Dendritic cell treated with granulocyte-macrophage colony-stimulating factor and Interleukin-4, amounts not matched to agents 40 ng/mL and 50 ng/mL, for 4 days (primary cell): ENCODE data around the gene ALPP.
"Not testable (repeated sequence)": the region's sequence is repeated elsewhere in the genome, so short reads cannot be mapped to it uniquely, and the experiment has no call there.

Experiments
- H3K27ac Mint-ChIP-seq: one replicate; pipeline ENCODE4 v1.8.0; 2022; ENCODE audit warnings: mild to moderate bottlenecking, mixed read lengths
- H3K27me3 Mint-ChIP-seq: one replicate; pipeline ENCODE4 v1.8.0; 2022; ENCODE audit warnings: mild to moderate bottlenecking, mixed read lengths
- H3K36me3 Mint-ChIP-seq: one replicate; pipeline ENCODE4 v1.8.0; 2022; ENCODE audit warnings: low read depth, mixed read lengths
- H3K4me1 Mint-ChIP-seq: one replicate; pipeline ENCODE4 v1.8.0; 2022; ENCODE audit warnings: low read depth, mixed read lengths
- H3K4me3 Mint-ChIP-seq: one replicate; pipeline ENCODE4 v1.8.0; 2022; ENCODE audit warnings: mild to moderate bottlenecking, moderate library complexity, mixed read lengths
- H3K9me3 Mint-ChIP-seq: one replicate; pipeline ENCODE4 v1.8.0; 2022; ENCODE audit warnings: mixed read lengths
- intact Hi-C: fragments of 100-400 bp; cut with micrococcal nuclease; formaldehyde crosslinking; loops from one replicate; pipeline ENCODE4 v1.15.0; 2022

The ALPP gene

DNA sequence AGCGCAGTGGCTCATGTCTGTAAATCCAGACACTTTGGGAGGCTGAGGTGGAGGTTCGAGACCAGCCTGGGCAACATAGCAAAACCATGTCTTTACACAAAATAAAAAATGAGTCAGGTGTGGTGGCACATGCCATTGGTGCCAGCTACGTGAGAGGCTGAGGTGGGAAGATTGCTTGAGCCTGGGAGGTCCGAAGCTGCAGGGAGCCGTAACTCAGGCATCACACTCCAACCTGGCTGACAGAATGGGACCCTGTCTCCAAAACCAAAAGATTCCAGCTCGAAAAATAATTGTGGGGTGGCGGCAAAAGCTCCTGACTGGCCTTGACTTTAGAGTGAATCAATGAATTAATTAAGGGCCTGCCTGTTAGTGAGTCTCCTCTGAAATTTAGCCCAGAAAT, 1.2 kb upstream of the ALPP start:
- Mint-ChIP-seq H3K9me3 (no peaks in the 10 kb centered on the region), H3K4me3 (no peak overlapping the region), H3K27ac (no peak overlapping the region), H3K4me1 (no peaks in the 10 kb centered on the region), H3K36me3 (no peaks in the 10 kb centered on the region), H3K27me3 (peaks cover 18% of the 10 kb centered on the region)
- intact Hi-C loops = no loop called here

DNA sequence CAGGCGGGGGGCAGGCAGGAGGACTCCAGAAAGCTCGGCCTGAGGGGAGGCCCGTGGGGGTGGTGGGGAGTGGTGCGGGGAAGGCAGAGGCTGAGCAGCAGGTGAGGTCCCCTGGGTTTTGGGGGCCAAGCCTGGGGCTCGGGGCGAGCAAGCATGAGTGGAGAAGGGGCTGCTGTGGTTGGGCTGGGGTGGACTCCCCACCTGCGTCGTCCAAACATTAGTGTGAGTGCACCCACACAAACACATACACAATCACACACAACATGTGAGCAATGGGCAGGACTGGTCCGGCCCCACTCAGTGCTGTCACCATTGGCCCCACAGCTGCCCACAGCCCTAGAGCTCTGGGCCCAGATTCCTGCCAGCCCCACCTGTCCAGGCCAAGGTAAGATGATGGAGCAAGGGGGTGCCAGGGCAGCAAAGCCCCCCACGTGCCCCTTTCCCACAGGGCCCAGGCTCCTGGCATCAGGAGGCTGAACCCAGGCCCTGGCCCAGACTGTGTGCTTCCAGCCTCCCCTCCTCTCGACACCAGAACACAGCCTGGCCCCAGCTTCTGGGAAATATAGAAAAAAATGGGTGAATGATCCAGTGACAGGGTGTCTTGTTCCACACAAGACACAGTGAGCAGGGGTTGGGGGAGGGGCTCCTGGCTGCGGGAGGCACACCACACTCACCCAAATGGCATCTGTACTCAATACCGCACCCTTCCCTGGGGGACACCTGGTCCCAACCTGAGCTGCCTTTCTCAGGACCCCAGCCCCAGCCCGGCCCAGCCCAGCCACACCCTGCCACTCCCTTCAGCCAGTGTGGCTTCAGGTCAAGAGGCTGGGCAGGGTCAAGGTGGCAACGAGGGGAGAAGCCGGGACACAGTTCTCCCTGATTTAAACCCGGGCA, 463 bp upstream of the ALPP start:
- Mint-ChIP-seq H3K4me3 (no peak overlapping the region), H3K27me3 (peaks cover 24% of the 10 kb centered on the region), H3K27ac (no peak overlapping the region), H3K36me3 (no peaks in the 10 kb centered on the region), H3K4me1 (no peaks in the 10 kb centered on the region), H3K9me3 (no peaks in the 10 kb centered on the region)
- intact Hi-C loops = no loop called here

DNA sequence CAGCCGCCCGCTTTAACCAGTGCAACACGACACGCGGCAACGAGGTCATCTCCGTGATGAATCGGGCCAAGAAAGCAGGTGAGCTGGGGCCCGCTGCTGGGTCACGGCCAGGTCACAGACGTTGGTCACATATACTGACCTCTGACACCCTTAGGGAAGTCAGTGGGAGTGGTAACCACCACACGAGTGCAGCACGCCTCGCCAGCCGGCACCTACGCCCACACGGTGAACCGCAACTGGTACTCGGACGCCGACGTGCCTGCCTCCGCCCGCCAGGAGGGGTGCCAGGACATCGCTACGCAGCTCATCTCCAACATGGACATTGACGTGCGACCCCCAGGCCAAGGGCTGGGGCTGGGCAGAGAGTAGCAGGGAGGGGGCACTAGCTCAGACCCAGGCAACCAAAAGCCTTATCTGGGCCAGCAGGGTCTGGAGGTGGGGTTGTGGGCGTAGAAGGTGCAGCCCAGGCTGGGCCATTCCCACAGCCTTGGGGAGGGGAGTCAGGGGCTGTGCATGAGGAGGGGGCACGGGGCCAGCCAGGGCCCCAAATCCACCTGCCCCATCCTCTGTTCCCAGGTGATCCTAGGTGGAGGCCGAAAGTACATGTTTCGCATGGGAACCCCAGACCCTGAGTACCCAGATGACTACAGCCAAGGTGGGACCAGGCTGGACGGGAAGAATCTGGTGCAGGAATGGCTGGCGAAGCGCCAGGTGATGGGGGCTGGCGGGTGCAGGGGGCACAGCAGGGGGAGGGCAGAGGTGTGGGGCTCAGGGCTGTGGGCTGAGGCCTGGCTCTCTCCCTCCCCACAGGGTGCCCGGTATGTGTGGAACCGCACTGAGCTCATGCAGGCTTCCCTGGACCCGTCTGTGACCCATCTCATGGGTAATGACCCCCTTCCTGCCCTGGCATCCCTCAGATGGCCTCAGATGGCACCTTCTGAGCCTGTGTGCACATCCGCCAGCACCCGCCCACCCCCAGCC, 1.3 kb downstream of the ALPP start:
- H3K4me1 Mint-ChIP-seq, H3K36me3 Mint-ChIP-seq, H3K9me3 Mint-ChIP-seq, H3K27ac Mint-ChIP-seq, intact Hi-C loops, H3K4me3 Mint-ChIP-seq: not testable (repeated sequence)
- H3K27me3 Mint-ChIP-seq = peaks cover 31% of the 10 kb centered on the region

DNA sequence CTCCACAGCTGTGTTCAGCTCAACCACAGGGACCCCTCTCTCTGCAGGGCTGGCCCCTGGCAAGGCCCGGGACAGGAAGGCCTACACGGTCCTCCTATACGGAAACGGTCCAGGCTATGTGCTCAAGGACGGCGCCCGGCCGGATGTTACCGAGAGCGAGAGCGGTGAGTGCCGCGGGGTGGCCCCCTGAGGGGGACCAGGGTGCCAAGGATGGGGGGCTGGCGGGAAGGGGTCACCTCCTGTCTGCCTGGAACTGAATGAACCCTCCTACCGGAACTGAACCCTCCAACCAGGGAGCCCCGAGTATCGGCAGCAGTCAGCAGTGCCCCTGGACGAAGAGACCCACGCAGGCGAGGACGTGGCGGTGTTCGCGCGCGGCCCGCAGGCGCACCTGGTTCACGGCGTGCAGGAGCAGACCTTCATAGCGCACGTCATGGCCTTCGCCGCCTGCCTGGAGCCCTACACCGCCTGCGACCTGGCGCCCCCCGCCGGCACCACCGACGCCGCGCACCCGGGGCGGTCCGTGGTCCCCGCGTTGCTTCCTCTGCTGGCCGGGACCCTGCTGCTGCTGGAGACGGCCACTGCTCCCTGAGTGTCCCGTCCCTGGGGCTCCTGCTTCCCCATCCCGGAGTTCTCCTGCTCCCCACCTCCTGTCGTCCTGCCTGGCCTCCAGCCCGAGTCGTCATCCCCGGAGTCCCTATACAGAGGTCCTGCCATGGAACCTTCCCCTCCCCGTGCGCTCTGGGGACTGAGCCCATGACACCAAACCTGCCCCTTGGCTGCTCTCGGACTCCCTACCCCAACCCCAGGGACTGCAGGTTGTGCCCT, 2.9 kb downstream of the ALPP start:
- intact Hi-C loops, H3K4me3 Mint-ChIP-seq, H3K27ac Mint-ChIP-seq, H3K4me1 Mint-ChIP-seq, H3K9me3 Mint-ChIP-seq, H3K36me3 Mint-ChIP-seq: not testable (repeated sequence)
- peaks cover 40% of the 10 kb centered on the region for H3K27me3 Mint-ChIP-seq

DNA sequence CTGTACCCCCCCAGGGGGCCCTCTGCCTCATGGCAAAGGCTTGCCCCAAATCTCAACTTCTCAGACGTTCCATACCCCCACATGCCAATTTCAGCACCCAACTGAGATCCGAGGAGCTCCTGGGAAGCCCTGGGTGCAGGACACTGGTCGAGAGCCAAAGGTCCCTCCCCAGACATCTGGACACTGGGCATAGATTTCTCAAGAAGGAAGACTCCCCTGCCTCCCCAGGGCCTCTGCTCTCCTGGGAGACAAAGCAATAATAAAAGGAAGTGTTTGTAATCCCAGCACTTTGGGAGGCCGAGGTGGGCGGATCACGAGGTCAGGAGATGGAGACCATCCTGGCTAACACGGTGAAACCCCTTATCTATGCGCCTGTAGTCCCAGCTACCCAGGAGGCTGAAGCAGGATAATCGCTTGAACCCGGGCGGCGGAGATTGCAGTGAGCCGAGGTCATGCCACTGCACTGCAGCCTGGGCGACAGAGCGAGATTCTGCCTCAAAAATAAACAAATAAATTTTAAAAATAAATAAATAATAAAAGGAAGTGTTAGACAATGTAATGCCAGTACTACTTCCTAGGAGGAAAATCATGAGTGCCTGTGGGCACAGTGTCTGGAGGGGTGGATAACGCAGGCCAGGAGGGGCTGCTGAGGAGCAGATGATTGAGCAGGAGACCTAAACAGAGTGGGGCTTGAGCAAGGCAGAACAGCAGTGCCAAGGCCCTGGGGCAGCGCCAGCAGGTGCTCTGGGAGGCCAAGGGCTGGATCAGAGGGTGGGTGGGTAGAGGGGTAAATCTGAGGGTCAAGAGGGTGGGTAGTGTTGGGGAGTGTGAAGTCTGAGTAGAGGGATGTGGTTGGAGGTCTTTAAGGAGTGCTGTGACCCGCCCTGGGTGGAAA, 4.0 kb downstream of the ALPP start:
- intact Hi-C loops = no loop called here
- Mint-ChIP-seq H3K9me3 (peaks cover 8% of the 10 kb centered on the region), H3K4me3 (no peak overlapping the region), H3K27me3 (peaks cover 45% of the 10 kb centered on the region), H3K36me3 (no peaks in the 10 kb centered on the region), H3K4me1 (peaks cover 5% of the 10 kb centered on the region), H3K27ac (no peak overlapping the region)

DNA sequence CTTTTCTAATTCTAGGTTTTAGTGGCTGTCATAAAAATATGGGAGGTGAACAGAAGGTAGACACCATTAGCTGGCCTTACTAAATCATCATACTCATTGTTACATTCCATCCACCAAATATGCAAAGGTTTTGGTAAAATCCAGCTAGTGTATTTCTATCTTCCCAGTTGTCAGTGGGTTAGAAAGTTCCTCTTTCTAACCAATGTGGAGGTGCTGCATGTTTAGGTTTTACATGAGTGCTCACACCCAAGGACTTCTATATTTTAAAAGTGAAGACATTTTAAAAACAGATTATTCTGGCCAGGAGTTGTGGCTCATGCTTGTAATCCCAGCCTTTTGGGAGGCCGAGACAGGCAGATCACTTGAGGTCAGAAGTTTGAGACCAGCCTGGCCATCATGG, 5.9 kb downstream of the ALPP start:
- H3K9me3 Mint-ChIP-seq = peaks cover 8% of the 10 kb centered on the region
- intact Hi-C loops = no loop called here
- no peak overlapping the region for H3K27ac Mint-ChIP-seq
- H3K4me3 Mint-ChIP-seq = no peak overlapping the region
- peaks cover 45% of the 10 kb centered on the region for H3K27me3 Mint-ChIP-seq
- peaks cover 5% of the 10 kb centered on the region for H3K4me1 Mint-ChIP-seq
- H3K36me3 Mint-ChIP-seq = no peaks in the 10 kb centered on the region

DNA sequence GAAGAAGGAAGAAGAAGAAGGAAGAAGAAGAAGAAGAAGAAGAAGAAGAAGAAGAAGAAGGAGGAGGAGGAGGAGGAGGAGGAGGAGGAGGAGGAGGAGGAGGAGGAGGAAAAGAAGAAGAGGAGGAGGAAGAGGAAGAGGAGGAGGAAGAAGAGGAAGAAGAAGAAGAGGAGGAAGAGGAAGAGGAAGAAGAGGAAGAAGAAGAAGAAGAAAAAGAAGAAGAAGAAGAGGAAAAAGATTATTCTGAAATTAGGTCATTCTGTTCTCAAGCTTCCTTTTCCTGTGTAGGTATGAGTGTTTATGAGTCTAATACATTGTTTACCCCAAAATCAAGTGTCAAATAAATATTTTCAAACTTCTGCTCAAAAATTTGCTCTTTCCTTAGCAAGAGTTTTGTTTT, 6.5 kb downstream of the ALPP start:
- peaks cover 46% of the 10 kb centered on the region for H3K27me3 Mint-ChIP-seq

DNA sequence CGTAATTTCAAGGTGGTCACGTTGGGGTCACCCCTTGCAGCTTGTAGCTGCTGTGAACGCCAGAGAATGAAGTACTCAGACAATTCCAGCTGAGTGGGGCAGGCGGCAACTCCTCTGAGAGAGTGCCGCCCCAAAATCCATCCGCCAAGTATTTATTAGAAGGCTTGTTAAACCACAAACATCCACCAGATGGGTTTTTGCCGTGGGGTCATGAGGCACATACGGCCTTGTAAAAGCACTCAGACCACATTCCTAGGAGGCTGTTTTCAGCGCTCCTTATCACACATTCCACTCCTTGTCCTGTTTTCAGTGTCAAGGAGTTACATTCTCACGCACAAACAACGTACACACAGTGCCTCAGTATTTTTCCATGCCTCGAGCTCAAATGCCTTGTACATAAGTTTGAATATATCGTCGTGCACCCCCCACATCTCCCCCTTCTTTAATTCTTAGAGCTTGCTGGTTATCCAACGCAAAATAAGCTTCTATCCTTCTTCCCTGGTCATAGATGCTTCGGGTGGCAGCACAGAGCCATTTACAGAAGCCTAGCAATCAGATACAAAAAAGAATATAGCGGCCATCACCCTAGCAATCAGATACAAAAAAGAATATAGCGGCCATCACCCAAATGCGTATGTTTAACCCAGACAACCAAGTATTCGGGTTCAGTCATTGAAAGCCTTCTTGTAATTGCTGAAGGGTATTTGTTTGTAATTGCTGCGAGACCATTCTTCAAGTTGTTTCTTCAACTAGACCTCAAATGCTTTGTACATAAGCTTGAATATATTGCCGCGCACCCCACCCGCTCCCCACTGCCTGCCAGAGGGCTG, 7.3 kb downstream of the ALPP start:
- H3K27me3 Mint-ChIP-seq = peaks cover 51% of the 10 kb centered on the region

More for the DNA sequence above, 6.5 kb downstream of the ALPP start:
- H3K27ac Mint-ChIP-seq, H3K4me3 Mint-ChIP-seq, H3K9me3 Mint-ChIP-seq, H3K4me1 Mint-ChIP-seq, intact Hi-C loops, H3K36me3 Mint-ChIP-seq: not testable (repeated sequence)

DNA sequence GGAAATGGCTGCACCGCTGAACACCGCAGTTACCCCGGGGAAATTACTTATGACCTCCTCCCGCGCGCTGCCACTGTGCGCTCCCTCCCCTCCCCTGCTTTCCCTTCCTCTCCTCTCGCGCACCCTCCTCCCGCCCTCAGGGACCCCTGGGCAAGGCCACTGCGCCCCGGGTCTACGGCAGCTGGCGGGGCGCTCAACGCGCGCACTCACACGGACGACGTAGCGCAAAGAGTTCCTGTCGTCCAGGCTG, 7.9 kb downstream of the ALPP start:
- no peak overlapping the region for H3K4me3 Mint-ChIP-seq
- peaks cover 50% of the 10 kb centered on the region for H3K27me3 Mint-ChIP-seq
- no peaks in the 10 kb centered on the region for H3K36me3 Mint-ChIP-seq
- intact Hi-C loops = no loop called here
- peaks cover 8% of the 10 kb centered on the region for H3K9me3 Mint-ChIP-seq
- peaks cover 5% of the 10 kb centered on the region for H3K4me1 Mint-ChIP-seq
- H3K27ac Mint-ChIP-seq = no peak overlapping the region

More for the DNA sequence above, 7.3 kb downstream of the ALPP start:
- intact Hi-C loops = no loop called here
- peaks cover 5% of the 10 kb centered on the region for H3K4me1 Mint-ChIP-seq
- H3K4me3 Mint-ChIP-seq = no peak overlapping the region
- no peaks in the 10 kb centered on the region for H3K36me3 Mint-ChIP-seq
- no peak overlapping the region for H3K27ac Mint-ChIP-seq
- H3K9me3 Mint-ChIP-seq = peaks cover 8% of the 10 kb centered on the region

DNA sequence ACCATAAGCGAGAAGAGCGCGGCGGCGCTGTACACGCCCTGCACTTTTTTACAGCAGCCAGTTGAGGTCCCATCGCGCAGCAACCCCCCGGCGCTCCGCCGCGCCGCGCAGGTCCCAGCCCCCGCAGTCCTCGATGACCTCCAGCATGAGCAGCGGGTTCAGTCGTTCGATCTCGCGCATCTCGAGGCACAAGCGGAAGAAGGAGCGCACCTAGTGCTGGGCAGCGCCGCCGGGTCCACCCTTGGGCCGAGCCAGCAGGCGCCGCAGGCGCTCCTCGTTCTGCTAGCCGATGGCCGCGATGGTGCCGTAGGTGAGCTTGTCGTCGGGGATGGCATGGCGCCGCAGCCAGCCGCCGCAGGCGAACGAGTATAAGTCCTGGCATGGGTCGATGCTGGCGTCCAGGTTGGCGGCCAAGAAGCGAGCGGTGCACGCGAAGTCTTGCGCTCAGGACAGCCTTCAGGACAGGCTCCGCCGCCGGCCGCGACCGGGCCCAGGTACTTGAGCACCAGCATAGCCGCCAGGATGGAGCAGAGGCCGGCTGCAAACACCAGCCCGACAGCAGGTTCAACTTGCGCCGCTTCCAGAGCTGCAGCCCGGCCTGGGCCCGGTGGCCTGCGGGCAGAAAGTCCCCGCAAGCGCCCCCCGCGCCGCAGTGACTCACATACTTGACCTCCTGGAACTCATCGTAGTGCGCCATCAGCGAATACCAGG, 8.3 kb downstream of the ALPP start:
- peaks cover 46% of the 10 kb centered on the region for H3K27me3 Mint-ChIP-seq
- no peak overlapping the region for H3K4me3 Mint-ChIP-seq
- intact Hi-C loops = no loop called here
- H3K9me3 Mint-ChIP-seq = peaks cover 8% of the 10 kb centered on the region
- no peaks in the 10 kb centered on the region for H3K36me3 Mint-ChIP-seq
- H3K27ac Mint-ChIP-seq = no peak overlapping the region
- peaks cover 5% of the 10 kb centered on the region for H3K4me1 Mint-ChIP-seq

DNA sequence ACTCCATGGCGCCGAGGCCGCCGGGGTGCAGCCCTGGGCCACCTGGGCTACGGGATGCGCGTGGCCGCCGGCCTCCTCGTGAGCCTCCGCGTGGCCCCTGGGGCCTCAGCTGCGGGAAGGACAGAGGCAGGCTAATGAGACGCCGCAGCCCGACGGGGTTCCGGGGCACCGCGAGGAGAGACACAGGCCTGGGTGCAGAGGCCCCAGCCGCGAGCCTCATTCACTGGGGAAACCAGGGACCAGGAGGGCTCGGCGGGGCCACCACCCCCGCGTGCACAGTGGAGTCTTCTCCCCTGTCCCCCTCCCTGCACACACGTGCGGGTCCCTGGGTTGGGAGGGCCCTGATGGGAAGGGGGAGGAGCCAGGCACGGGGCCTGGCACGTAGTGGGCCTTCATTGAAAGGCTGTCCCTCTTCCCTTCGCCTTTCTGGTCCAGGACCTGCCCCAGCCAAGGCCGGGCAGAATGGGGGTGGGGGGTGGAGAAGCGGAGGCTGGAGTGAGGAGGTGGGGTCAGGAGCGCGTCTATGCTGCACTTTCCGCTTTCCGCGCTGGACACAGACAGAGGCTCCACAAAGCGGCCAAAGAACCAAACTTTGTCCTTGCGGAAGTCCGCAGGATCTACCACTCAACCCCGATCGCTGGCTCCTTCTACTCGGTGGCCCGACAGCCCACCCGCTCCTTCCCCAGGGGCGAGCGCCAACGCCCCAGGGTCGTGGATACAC, 9.1 kb downstream of the ALPP start:
- H3K27ac Mint-ChIP-seq = no peak overlapping the region
- H3K9me3 Mint-ChIP-seq = peaks cover 8% of the 10 kb centered on the region
- peaks cover 39% of the 10 kb centered on the region for H3K27me3 Mint-ChIP-seq
- H3K4me1 Mint-ChIP-seq = peaks cover 5% of the 10 kb centered on the region
- intact Hi-C loops = no loop called here
- H3K36me3 Mint-ChIP-seq = no peaks in the 10 kb centered on the region
- H3K4me3 Mint-ChIP-seq = no peak overlapping the region
